DND-41 (cell line): Measurements from ENCODE around the gene EIF5B.

Source experiments
- ATAC-seq: fragments of 200-7000 bp; cut with Tn5 transposase; 3 replicates; pipeline ENCODE4 v1.9.1; 2021; ENCODE audit warnings: low read depth; ENCODE audit not compliant: insufficient read depth
- DNase-seq: peaks from one replicate; pipeline ENCODE4 v3.0.0-alpha.2; 2020
- H2AFZ ChIP-seq: 2 replicates; pipeline ENCODE4 v1.6.0; 2012; ENCODE audit warnings: low read depth, low read length
- H3K27ac ChIP-seq: 2 replicates; pipeline ENCODE4 v1.5.1; 2012; ENCODE audit warnings: low read length, inconsistent platforms
- H3K27me3 ChIP-seq: fragments of 200-600 bp; sonication (generic); 2 replicates; pipeline ENCODE4 v1.6.0; 2012; ENCODE audit warnings: low read length, mild to moderate bottlenecking, inconsistent platforms; ENCODE audit not compliant: insufficient read depth, poor library complexity
- H3K36me3 ChIP-seq: 2 replicates; pipeline ENCODE4 v1.5.1; 2012; ENCODE audit warnings: low read length, inconsistent platforms; ENCODE audit not compliant: insufficient read depth
- H3K4me1 ChIP-seq: 2 replicates; pipeline ENCODE4 v1.5.1; 2012; ENCODE audit warnings: mild to moderate bottlenecking, low read length; ENCODE audit not compliant: insufficient read depth
- H3K4me2 ChIP-seq: 2 replicates; pipeline ENCODE4 v1.6.0; 2012; ENCODE audit warnings: mild to moderate bottlenecking, moderate library complexity, low read length, inconsistent platforms; ENCODE audit not compliant: insufficient read depth
- H3K4me3 ChIP-seq, 2 experiments: fragments of 200-600 bp in 1 of 2; shearing (Covaris generic) in 1 of 2; 2 replicates each; pipeline ENCODE4 v1.5.1; 2012 to 2016; ENCODE audit warnings: inconsistent platforms in 2 of 2, low read length in 2 of 2, mild to moderate bottlenecking in 2 of 2, low read depth in 1 of 2, moderate library complexity in 1 of 2
- H3K79me2 ChIP-seq: 2 replicates; pipeline ENCODE4 v1.6.0; 2012; ENCODE audit warnings: low read length, inconsistent platforms; ENCODE audit not compliant: insufficient read depth
- H3K9ac ChIP-seq: 2 replicates; pipeline ENCODE4 v1.6.0; 2012; ENCODE audit warnings: low read depth, mild to moderate bottlenecking, inconsistent platforms, low read length, moderate library complexity
- H3K9me3 ChIP-seq: 2 replicates; pipeline ENCODE4 v1.5.1; 2012; ENCODE audit warnings: low read length, moderate library complexity, mild to moderate bottlenecking, inconsistent platforms; ENCODE audit not compliant: insufficient read depth, severe bottlenecking
- H4K20me1 ChIP-seq: 2 replicates; pipeline ENCODE4 v1.6.0; 2012; ENCODE audit warnings: low read length; ENCODE audit not compliant: insufficient read depth
- EZH2 ChIP-seq: IDR thresholded peaks from 3 replicates; pipeline ENCODE4 v1.6.1; 2012; ENCODE audit warnings: borderline replicate concordance, low read depth, mild to moderate bottlenecking, moderate library complexity, low read length, inconsistent platforms; ENCODE audit not compliant: severe bottlenecking
- TF ChIP-seq, protein P1 (sequence below): IDR thresholded peaks from 2 replicates; pipeline ENCODE4 v1.5.1; 2012; ENCODE audit warnings: borderline replicate concordance, low read length, moderate library complexity, mild to moderate bottlenecking; ENCODE audit not compliant: poor library complexity, severe bottlenecking; ENCODE audit errors: extremely low read depth

The EIF5B gene

DNA sequence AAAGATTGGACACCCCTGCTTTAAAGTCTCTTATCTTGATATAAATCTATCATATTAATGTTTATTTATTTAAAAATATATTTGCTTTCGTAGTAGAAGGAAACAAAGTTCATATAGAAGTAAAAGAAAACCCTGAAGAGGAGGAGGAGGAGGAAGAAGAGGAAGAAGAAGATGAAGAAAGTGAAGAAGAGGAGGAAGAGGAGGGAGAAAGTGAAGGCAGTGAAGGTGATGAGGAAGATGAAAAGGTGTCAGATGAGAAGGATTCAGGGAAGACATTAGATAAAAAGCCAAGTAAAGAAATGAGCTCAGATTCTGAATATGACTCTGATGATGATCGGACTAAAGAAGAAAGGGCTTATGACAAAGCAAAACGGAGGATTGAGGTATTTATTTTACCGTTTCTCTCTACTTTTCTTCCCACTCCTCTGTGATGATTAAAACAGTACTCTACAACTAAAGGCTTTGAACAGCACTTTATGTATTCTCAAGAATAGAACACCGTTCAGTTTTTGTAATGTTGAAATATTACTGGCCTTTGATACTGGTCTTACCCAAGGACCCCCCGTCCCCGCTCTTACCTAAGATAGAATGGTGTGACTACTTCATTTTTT, 39.2 kb downstream of the EIF5B start:
- no peak overlapping the region for H3K4me2 ChIP-seq
- no peak for ATAC-seq
- no peak overlapping the region for H3K9ac ChIP-seq
- no peaks in the 10 kb centered on the region for H3K4me1 ChIP-seq
- no peaks in the 10 kb centered on the region for H3K27me3 ChIP-seq
- TF ChIP-seq, protein P1, sequence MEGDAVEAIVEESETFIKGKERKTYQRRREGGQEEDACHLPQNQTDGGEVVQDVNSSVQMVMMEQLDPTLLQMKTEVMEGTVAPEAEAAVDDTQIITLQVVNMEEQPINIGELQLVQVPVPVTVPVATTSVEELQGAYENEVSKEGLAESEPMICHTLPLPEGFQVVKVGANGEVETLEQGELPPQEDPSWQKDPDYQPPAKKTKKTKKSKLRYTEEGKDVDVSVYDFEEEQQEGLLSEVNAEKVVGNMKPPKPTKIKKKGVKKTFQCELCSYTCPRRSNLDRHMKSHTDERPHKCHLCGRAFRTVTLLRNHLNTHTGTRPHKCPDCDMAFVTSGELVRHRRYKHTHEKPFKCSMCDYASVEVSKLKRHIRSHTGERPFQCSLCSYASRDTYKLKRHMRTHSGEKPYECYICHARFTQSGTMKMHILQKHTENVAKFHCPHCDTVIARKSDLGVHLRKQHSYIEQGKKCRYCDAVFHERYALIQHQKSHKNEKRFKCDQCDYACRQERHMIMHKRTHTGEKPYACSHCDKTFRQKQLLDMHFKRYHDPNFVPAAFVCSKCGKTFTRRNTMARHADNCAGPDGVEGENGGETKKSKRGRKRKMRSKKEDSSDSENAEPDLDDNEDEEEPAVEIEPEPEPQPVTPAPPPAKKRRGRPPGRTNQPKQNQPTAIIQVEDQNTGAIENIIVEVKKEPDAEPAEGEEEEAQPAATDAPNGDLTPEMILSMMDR: no peak
- no peak for TF ChIP-seq EZH2
- no peak overlapping the region for H3K27ac ChIP-seq
- no peaks in the 10 kb centered on the region for H4K20me1 ChIP-seq
- no peak for DNase-seq
- H2AFZ ChIP-seq: no peak overlapping the region
- no peak overlapping the region for H3K4me3 ChIP-seq
- H3K36me3 ChIP-seq: peaks cover 96% of the 10 kb centered on the region
- H3K9me3 ChIP-seq: peaks cover 4% of the 10 kb centered on the region
- H3K79me2 ChIP-seq: no peaks in the 10 kb centered on the region

DNA sequence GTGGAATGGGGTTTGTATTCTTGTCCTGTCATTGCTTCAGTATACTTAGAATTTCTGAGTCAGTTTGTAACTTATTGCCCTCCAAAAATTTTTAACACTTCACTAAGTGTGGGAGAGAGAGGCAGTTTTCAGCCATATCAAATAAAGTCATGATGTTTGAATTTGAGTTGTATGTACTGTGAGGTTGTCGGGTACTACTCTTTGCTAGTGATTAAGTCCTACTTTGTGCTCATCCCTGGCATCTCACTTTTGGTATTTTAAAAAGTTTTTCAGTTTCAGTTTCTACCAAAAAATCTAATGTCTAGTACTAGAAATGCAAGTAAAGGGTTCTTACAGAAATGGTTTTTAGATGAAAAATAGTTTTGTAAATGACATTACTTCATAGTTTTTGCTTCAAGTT, 40.7 kb downstream of the EIF5B start:
- DNase-seq (no peak), ATAC-seq (no peak)
- Histone ChIP-seq H3K9ac (no peak overlapping the region), H3K27ac (no peak overlapping the region), H3K4me1 (no peaks in the 10 kb centered on the region), H2AFZ (no peak overlapping the region), H3K9me3 (peaks cover 4% of the 10 kb centered on the region), H3K27me3 (no peaks in the 10 kb centered on the region), H3K4me3 (no peak overlapping the region), H4K20me1 (no peaks in the 10 kb centered on the region), H3K4me2 (no peak overlapping the region), H3K36me3 (peaks cover 97% of the 10 kb centered on the region), H3K79me2 (no peaks in the 10 kb centered on the region)
- TF ChIP-seq EZH2: no peak
- TF ChIP-seq, protein P1: no peak

DNA sequence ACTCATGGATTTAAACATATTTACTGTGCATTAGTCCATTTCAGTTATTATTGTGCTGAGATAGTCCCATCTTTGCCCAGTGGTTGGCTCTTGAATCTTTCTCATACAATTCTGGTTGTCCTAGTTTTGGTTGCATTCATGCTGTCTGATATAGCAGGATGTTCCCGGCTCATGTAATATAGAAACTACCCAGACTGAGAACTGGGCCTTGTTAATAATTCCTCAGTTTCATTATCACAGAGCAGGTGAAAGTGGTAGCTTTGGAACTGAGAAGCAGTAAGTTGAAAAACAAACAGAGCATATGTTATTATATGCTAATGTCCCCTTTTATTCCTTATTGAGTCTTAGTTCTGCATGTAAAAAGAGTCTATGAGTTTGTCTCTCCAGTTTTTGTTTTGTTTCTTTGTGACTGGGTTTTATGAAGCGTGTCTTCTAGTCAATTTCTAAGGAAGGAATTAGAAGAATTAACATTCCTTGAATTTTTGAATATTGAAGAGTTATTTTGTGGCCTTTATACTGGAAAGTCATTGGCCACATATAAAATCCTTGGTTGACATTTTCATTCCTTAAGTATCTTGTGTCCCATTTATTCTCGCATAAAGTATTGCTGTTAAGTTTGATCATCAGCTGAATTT, 43.3 kb downstream of the EIF5B start:
- no peak for DNase-seq
- Histone ChIP-seq H3K36me3 (peaks cover 93% of the 10 kb centered on the region), H3K27ac (no peak overlapping the region), H3K4me2 (no peak overlapping the region), H3K9me3 (no peaks in the 10 kb centered on the region), H3K27me3 (no peaks in the 10 kb centered on the region), H3K4me1 (no peaks in the 10 kb centered on the region), H3K79me2 (no peaks in the 10 kb centered on the region), H2AFZ (no peak overlapping the region), H4K20me1 (no peaks in the 10 kb centered on the region), H3K4me3 (no peak overlapping the region), H3K9ac (no peak overlapping the region)
- ATAC-seq: no peak
- TF ChIP-seq, protein P1: no peak
- no peak for TF ChIP-seq EZH2
